Hepatocyte (in vitro differentiated cells): ENCODE measurements around the gene DNAJC9.

Experiments used
- EZH2 ChIP-seq: fragments of 200-600 bp; sonication (generic); IDR thresholded peaks from 2 replicates; pipeline ENCODE4 v1.6.1; 2016; ENCODE audit warnings: antibody characterized with exemption, mild to moderate bottlenecking, borderline replicate concordance
- TF ChIP-seq, protein P1 (sequence below): fragments of 200-600 bp; sonication (generic); IDR thresholded peaks from 2 replicates; pipeline ENCODE4 v1.5.1; 2016; ENCODE audit warnings: antibody characterized with exemption, mild to moderate bottlenecking; ENCODE audit not compliant: poor library complexity

DNA sequence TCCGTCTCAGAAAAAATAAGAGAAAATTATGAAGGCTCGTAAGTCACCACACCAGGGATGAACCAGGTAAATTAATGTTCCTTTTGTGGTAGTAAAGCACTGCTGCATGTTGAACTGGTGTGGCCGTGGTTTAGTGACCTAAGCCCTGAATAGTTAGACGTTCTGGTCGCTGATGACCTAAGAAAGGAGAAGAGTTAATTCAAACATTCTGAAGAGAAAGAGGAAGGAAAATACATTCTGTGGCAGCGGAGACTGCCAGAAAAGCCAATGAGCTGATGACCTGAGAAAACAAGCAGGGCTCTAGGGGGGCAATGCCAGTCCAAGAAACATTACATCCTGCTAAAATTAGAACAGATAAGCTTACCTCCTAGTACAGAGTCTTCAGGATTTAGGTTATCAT is 17.5 kb downstream of the DNAJC9 start:
- TF ChIP-seq, protein P1, sequence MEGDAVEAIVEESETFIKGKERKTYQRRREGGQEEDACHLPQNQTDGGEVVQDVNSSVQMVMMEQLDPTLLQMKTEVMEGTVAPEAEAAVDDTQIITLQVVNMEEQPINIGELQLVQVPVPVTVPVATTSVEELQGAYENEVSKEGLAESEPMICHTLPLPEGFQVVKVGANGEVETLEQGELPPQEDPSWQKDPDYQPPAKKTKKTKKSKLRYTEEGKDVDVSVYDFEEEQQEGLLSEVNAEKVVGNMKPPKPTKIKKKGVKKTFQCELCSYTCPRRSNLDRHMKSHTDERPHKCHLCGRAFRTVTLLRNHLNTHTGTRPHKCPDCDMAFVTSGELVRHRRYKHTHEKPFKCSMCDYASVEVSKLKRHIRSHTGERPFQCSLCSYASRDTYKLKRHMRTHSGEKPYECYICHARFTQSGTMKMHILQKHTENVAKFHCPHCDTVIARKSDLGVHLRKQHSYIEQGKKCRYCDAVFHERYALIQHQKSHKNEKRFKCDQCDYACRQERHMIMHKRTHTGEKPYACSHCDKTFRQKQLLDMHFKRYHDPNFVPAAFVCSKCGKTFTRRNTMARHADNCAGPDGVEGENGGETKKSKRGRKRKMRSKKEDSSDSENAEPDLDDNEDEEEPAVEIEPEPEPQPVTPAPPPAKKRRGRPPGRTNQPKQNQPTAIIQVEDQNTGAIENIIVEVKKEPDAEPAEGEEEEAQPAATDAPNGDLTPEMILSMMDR = no peak
- no peak for TF ChIP-seq EZH2
